Retinal pigment epithelial cell (primary cell): ENCODE data around the gene HNRNPDL.

Experiments
- DNase-seq: peaks from one replicate; pipeline ENCODE4 v3.0.0-alpha.2; 2010; ENCODE audit warnings: low read depth
- H3K4me3 ChIP-seq: 2 replicates; pipeline ENCODE4 v1.5.1; 2011; ENCODE audit warnings: mild to moderate bottlenecking, low read length, control low read depth, moderate library complexity
- TF ChIP-seq, protein P1 (sequence below): conservative IDR thresholded peaks from 2 replicates; pipeline ENCODE4 v1.5.1; 2011; ENCODE audit warnings: low read depth, low read length, control low read depth, inconsistent platforms

Gene HNRNPDL

DNA sequence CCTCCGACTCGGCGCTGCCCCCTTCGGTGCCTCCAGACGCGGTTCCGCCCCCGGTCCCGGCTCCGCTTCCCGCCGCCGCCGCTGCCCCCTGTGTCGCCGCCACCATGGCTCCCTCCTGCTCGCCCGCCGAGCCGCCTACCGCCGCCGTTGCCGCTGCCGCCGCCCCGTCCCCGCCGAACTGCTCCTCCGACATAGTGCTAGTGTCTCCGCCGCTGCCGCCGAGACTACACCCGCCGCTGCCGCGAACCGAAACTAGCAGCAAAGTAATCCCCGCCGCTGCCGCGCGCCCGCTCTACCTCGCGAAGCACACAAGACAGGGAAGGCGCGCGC lies 56.8 kb downstream of the HNRNPDL start:
- DNase-seq = no peak
- peak overlapping the region; percentile 96 for H3K4me3 ChIP-seq
- TF ChIP-seq, protein P1, sequence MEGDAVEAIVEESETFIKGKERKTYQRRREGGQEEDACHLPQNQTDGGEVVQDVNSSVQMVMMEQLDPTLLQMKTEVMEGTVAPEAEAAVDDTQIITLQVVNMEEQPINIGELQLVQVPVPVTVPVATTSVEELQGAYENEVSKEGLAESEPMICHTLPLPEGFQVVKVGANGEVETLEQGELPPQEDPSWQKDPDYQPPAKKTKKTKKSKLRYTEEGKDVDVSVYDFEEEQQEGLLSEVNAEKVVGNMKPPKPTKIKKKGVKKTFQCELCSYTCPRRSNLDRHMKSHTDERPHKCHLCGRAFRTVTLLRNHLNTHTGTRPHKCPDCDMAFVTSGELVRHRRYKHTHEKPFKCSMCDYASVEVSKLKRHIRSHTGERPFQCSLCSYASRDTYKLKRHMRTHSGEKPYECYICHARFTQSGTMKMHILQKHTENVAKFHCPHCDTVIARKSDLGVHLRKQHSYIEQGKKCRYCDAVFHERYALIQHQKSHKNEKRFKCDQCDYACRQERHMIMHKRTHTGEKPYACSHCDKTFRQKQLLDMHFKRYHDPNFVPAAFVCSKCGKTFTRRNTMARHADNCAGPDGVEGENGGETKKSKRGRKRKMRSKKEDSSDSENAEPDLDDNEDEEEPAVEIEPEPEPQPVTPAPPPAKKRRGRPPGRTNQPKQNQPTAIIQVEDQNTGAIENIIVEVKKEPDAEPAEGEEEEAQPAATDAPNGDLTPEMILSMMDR = no peak
